ENCODE data around the gene KCTD13. TPM values are rescaled to one million over a fixed set of nuclear protein-coding genes. Genes with fewer than 3 reads are reported as not detected.
A peak's percentile ranks its signal among the peaks of the same experiment; 100 is the strongest.

Gene KCTD13
- total RNA-seq, 3 donors from 2014 or later = 42.7 to 45.4 (median 44.1) TPM

- ATAC-seq (no peak), DNase-seq (no peak)
- peaks cover 1% of the 10 kb centered on the region for H3K27me3 Mint-ChIP-seq (ENCODE audit: low read depth)
- H3K36me3 Mint-ChIP-seq (ENCODE audit: insufficient read depth) = peaks cover 7% of the 10 kb centered on the region
- H3K9me3 Mint-ChIP-seq = no peaks in the 10 kb centered on the region
- peaks cover 7% of the 10 kb centered on the region for H3K4me1 Mint-ChIP-seq (ENCODE audit: low read depth)
- H3K4me3 Mint-ChIP-seq = no peak overlapping the region
Measured at GRCh38 chr16:29905668-29906067, 20.4 kb downstream of the KCTD13 start.

GRCh38 chr16:29904947-29905346 is 21.1 kb downstream of the KCTD13 start:
- ATAC-seq (no peak), DNase-seq (no peak)
- peaks cover 10% of the 10 kb centered on the region for H3K4me1 Mint-ChIP-seq (ENCODE audit: low read depth)
- H3K27me3 Mint-ChIP-seq (ENCODE audit: low read depth) = peaks cover 3% of the 10 kb centered on the region
- no peaks in the 10 kb centered on the region for H3K9me3 Mint-ChIP-seq
- peaks cover 7% of the 10 kb centered on the region for H3K36me3 Mint-ChIP-seq (ENCODE audit: insufficient read depth)
- H3K4me3 Mint-ChIP-seq = no peak overlapping the region

GRCh38 chr16:29903590-29903989 is 22.4 kb downstream of the KCTD13 start:
- H3K4me3 Mint-ChIP-seq = no peak overlapping the region
- H3K4me1 Mint-ChIP-seq (ENCODE audit: low read depth) = peaks cover 8% of the 10 kb centered on the region
- H3K27me3 Mint-ChIP-seq (ENCODE audit: low read depth) = peaks cover 12% of the 10 kb centered on the region
- ATAC-seq (no peak), DNase-seq (no peak)
- no peaks in the 10 kb centered on the region for H3K9me3 Mint-ChIP-seq
- H3K36me3 Mint-ChIP-seq (ENCODE audit: insufficient read depth) = peaks cover 3% of the 10 kb centered on the region

- peaks cover 27% of the 10 kb centered on the region for H3K27me3 Mint-ChIP-seq (ENCODE audit: low read depth)
- no peak overlapping the region for H3K4me3 Mint-ChIP-seq
- H3K9me3 Mint-ChIP-seq = no peaks in the 10 kb centered on the region
- no peaks in the 10 kb centered on the region for H3K36me3 Mint-ChIP-seq (ENCODE audit: insufficient read depth)
- no peak for DNase-seq
- peaks cover 8% of the 10 kb centered on the region for H3K4me1 Mint-ChIP-seq (ENCODE audit: low read depth)
- ATAC-seq = no peak
Measured at GRCh38 chr16:29901607-29901945, 24.4 kb downstream of the KCTD13 start.

DNA sequence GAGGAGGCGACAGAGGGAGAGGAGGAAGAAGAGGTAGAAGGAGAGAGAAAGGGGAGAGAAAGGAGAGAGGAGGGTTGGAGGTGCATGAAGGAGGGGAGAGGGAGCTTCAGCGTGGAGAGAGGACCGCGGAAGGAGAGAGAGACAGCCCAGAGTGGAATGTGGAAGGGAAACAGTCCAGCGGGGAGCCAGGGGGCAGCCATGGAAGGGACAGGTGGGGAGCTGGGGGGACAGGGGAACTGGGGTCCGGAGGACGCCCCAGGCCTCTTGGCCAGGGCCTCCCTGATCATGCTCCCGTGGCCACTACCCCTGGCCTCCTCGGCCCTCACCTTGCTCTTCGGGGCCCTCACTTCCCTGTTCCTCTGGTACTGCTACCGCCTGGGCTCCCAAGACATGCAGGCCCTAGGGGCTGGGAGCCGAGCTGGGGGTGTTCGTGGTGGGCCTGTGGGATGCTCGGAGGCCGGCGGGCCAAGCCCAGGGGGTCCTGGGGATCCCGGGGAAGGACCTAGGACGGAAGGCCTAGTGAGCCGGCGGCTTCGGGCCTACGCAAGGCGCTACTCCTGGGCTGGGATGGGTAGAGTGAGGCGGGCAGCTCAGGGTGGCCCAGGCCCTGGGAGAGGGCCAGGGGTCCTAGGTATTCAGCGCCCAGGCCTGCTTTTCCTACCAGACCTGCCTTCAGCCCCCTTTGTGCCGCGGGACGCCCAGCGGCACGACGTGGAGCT is 25.0 kb downstream of the KCTD13 start:
- H3K9me3 Mint-ChIP-seq = no peaks in the 10 kb centered on the region
- H3K4me1 Mint-ChIP-seq (ENCODE audit: low read depth) = peaks cover 8% of the 10 kb centered on the region
- peak overlapping the region; percentile 81 for H3K4me3 Mint-ChIP-seq
- DNase-seq = no peak
- peaks cover 30% of the 10 kb centered on the region for H3K27me3 Mint-ChIP-seq (ENCODE audit: low read depth)
- H3K36me3 Mint-ChIP-seq (ENCODE audit: insufficient read depth) = no peaks in the 10 kb centered on the region
- ATAC-seq = no peak

GRCh38 chr16:29900102-29900887 is 25.7 kb downstream of the KCTD13 start, which contains the start of gene ASPHD1:
Gene ASPHD1, plus strand, starts transcription at chr16:29900488. Its CDS starts 484 bp downstream, at chr16:29900972.
- peak; percentile 54 for DNase-seq
- ATAC-seq = peak; percentile 90 to 93
- Mint-ChIP-seq H3K4me1 (ENCODE audit: low read depth) (peaks cover 8% of the 10 kb centered on the region), H3K36me3 (ENCODE audit: insufficient read depth) (no peaks in the 10 kb centered on the region), H3K9me3 (no peaks in the 10 kb centered on the region), H3K4me3 (peak within 1 kb of the TSS; percentile 81), H3K27me3 (ENCODE audit: low read depth) (peaks cover 36% of the 10 kb centered on the region)

GRCh38 chr16:29899516-29900101 is 26.4 kb downstream of the KCTD13 start, which contains the start of gene SEZ6L2:
Gene SEZ6L2, minus strand, starts transcription at chr16:29899550. Its CDS starts 531 bp downstream, at chr16:29899019.
- H3K4me1 Mint-ChIP-seq (ENCODE audit: low read depth) = peaks cover 8% of the 10 kb centered on the region
- peaks cover 38% of the 10 kb centered on the region for H3K27me3 Mint-ChIP-seq (ENCODE audit: low read depth)
- H3K4me3 Mint-ChIP-seq = peak within 1 kb of the TSS; percentile 81
- DNase-seq (peak; percentile 74), ATAC-seq (peak; percentile 2 to 12)
- H3K9me3 Mint-ChIP-seq = no peaks in the 10 kb centered on the region
- H3K36me3 Mint-ChIP-seq (ENCODE audit: insufficient read depth) = no peaks in the 10 kb centered on the region

- no peak for DNase-seq
- Mint-ChIP-seq H3K4me3 (peak overlapping the region; percentile 4), H3K4me1 (ENCODE audit: low read depth) (peaks cover 8% of the 10 kb centered on the region), H3K27me3 (ENCODE audit: low read depth) (peaks cover 38% of the 10 kb centered on the region), H3K36me3 (ENCODE audit: insufficient read depth) (no peaks in the 10 kb centered on the region), H3K9me3 (no peaks in the 10 kb centered on the region)
- no peak for ATAC-seq
Measured at GRCh38 chr16:29898804-29899515, 27.1 kb downstream of the KCTD13 start.

DNA sequence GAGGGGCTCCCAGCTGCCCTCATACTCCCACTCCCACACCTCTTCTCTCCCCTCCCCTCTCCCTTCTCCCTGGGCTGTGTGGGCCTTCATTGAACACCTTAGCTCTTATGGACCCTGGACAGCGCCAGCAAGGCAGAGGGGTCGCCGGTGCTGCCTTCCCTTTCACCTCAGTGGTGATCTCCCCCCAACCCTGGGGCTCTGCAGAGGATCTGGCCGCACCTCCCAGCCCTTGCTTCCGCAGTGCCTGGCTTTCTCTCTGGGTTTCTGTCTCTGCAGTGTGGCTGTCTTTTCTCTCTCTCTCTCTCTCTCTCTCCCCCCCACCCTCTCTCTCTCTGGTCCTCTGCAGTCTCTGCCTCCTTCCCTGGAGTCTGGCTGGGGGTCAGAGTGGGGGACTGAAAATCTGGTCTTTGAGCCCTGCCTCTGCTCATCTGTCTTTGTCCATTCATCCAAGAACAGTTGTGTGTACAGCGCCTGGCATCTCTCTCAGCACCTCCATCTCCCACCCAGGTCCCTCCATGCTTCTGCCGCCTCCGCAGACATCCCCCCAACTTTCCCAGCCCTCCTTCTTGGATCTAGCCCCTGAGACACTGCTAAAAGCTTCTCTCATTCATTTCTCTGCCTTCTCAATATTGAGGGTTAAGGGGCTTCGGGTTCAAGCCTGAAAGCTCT is 27.8 kb downstream of the KCTD13 start:
- peak overlapping the region; percentile 4 for H3K4me3 Mint-ChIP-seq
- no peaks in the 10 kb centered on the region for H3K9me3 Mint-ChIP-seq
- no peak for ATAC-seq

GRCh38 chr16:29897333-29897732 is 28.7 kb downstream of the KCTD13 start:
- DNase-seq = no peak
- Mint-ChIP-seq H3K4me1 (ENCODE audit: low read depth) (peaks cover 5% of the 10 kb centered on the region), H3K27me3 (ENCODE audit: low read depth) (peaks cover 38% of the 10 kb centered on the region), H3K9me3 (no peaks in the 10 kb centered on the region), H3K36me3 (ENCODE audit: insufficient read depth) (no peaks in the 10 kb centered on the region), H3K4me3 (no peak overlapping the region)
- ATAC-seq = no peak

More for the DNA sequence above, 27.8 kb downstream of the KCTD13 start:
- DNase-seq = no peak
- Mint-ChIP-seq H3K4me1 (ENCODE audit: low read depth) (peaks cover 5% of the 10 kb centered on the region), H3K36me3 (ENCODE audit: insufficient read depth) (no peaks in the 10 kb centered on the region), H3K27me3 (ENCODE audit: low read depth) (peaks cover 38% of the 10 kb centered on the region)

- peaks cover 5% of the 10 kb centered on the region for H3K4me1 Mint-ChIP-seq (ENCODE audit: low read depth)
- no peak overlapping the region for H3K4me3 Mint-ChIP-seq
- H3K27me3 Mint-ChIP-seq (ENCODE audit: low read depth) = peaks cover 38% of the 10 kb centered on the region
- no peaks in the 10 kb centered on the region for H3K9me3 Mint-ChIP-seq
- H3K36me3 Mint-ChIP-seq (ENCODE audit: insufficient read depth) = no peaks in the 10 kb centered on the region
- DNase-seq (no peak), ATAC-seq (no peak)
Measured at GRCh38 chr16:29896841-29897240, 29.2 kb downstream of the KCTD13 start.

DNA sequence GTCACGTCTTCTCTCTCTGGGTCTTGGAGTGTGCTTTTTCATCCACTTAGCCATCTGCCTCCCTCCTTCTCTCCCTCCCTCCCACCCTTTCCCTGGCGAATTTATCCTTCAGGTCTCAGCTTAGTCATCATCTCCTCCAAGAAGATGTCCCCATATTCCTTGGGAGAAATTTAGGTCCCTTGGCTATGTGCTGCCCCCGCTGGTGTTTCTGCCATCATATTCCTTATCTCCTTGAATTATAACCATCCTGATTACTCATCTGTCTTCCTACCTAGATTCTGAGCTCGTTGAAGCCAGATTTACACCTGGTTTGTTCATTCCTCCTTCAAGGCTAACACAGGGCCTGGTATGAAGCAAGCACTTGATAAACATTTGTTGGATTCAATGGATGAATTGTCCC is 31.7 kb downstream of the KCTD13 start:
- ATAC-seq (no peak), DNase-seq (no peak)
- no peaks in the 10 kb centered on the region for H3K4me1 Mint-ChIP-seq (ENCODE audit: low read depth)
- no peaks in the 10 kb centered on the region for H3K36me3 Mint-ChIP-seq (ENCODE audit: insufficient read depth)
- H3K27me3 Mint-ChIP-seq (ENCODE audit: low read depth) = peaks cover 30% of the 10 kb centered on the region
- H3K4me3 Mint-ChIP-seq = no peak overlapping the region
- no peaks in the 10 kb centered on the region for H3K9me3 Mint-ChIP-seq

GRCh38 chr16:29893553-29893952 is 32.5 kb downstream of the KCTD13 start:
- no peak overlapping the region for H3K4me3 Mint-ChIP-seq
- H3K9me3 Mint-ChIP-seq = no peaks in the 10 kb centered on the region
- DNase-seq (no peak), ATAC-seq (no peak)
- peaks cover 26% of the 10 kb centered on the region for H3K27me3 Mint-ChIP-seq (ENCODE audit: low read depth)
- no peaks in the 10 kb centered on the region for H3K4me1 Mint-ChIP-seq (ENCODE audit: low read depth)
- no peaks in the 10 kb centered on the region for H3K36me3 Mint-ChIP-seq (ENCODE audit: insufficient read depth)

DNA sequence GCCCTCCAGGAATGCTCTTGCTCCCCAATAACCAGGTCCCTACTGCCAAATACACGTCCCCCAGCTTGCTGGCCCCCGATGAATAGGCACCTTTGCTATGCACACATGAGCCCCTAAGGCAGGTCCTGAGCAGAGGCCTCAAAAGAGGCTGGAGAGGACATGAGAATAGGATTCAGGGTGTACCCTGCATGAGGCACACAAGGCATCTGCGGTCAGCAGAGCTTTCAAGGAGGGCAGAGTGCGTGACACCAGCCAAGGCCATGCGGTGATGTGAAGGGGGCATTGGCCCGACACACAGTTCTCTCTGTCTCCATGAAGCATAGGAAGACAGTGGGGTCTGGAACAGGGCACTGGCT is 33.6 kb downstream of the KCTD13 start:
- peaks cover 14% of the 10 kb centered on the region for H3K27me3 Mint-ChIP-seq (ENCODE audit: low read depth)
- DNase-seq (no peak), ATAC-seq (no peak)
- H3K4me1 Mint-ChIP-seq (ENCODE audit: low read depth) = no peaks in the 10 kb centered on the region
- no peaks in the 10 kb centered on the region for H3K36me3 Mint-ChIP-seq (ENCODE audit: insufficient read depth)
- no peak overlapping the region for H3K4me3 Mint-ChIP-seq
- no peaks in the 10 kb centered on the region for H3K9me3 Mint-ChIP-seq
